OCI-LY3 (cell line): ENCODE data around the gene FREM2.

ENCODE experiments used
- H2AFZ ChIP-seq: fragments of 200-600, 300-600 bp; shearing (Covaris generic); 2 replicates; pipeline ENCODE4 v1.6.0; 2014; ENCODE audit warnings: antibody characterized with exemption, low read depth, low read length
- H3K27ac ChIP-seq: fragments of 200-600, 300-600 bp; sonication (generic); 2 replicates; pipeline ENCODE4 v1.5.1; 2014; ENCODE audit warnings: mild to moderate bottlenecking, low read length, moderate library complexity, mixed read lengths
- H3K27me3 ChIP-seq: fragments of 200-600, 300-600 bp; sonication (generic); 2 replicates; pipeline ENCODE4 v1.6.1; 2014; ENCODE audit warnings: low read depth, low read length, mixed read lengths
- H3K36me3 ChIP-seq: fragments of 200-600, 300-600 bp; sonication (generic); replicated peaks from 2 replicates; pipeline ENCODE3; 2014; ENCODE audit warnings: low read depth, low read length, mixed read lengths
- H3K4me1 ChIP-seq: fragments of 300-600, 200-600 bp; sonication (generic); 2 replicates; pipeline ENCODE4 v1.6.1; 2014; ENCODE audit warnings: low read length, mixed read lengths
- H3K4me2 ChIP-seq: fragments of 200-600, 300-600 bp; sonication (generic); 2 replicates; pipeline ENCODE4 v1.6.1; 2014; ENCODE audit warnings: low read length, mixed read lengths
- H3K4me3 ChIP-seq: fragments of 300-600, 200-600 bp; sonication (generic); 2 replicates; pipeline ENCODE4 v1.5.1; 2014; ENCODE audit warnings: antibody characterized with exemption, mild to moderate bottlenecking, low read length, moderate library complexity
- H3K79me2 ChIP-seq: fragments of 300-600, 200-600 bp; shearing (Covaris generic); 2 replicates; pipeline ENCODE4 v1.6.1; 2014; ENCODE audit warnings: mild to moderate bottlenecking, low read length, mixed read lengths
- H3K9ac ChIP-seq: fragments of 300-600, 200-600 bp; shearing (Covaris generic); 2 replicates; pipeline ENCODE4 v1.6.0; 2014; ENCODE audit warnings: mild to moderate bottlenecking, low read length, moderate library complexity
- H3K9me3 ChIP-seq: fragments of 200-600, 300-600 bp; shearing (Covaris generic); 2 replicates; pipeline ENCODE4 v1.6.1; 2014; ENCODE audit warnings: low read length, mixed read lengths; ENCODE audit not compliant: insufficient read depth
- H4K20me1 ChIP-seq: fragments of 200-600, 300-600 bp; sonication (generic); 2 replicates; pipeline ENCODE4 v1.6.1; 2016; ENCODE audit warnings: low read length, mixed read lengths; ENCODE audit not compliant: insufficient read depth
- CTCF ChIP-seq: fragments of 200-600, 300-600 bp; sonication (generic); IDR thresholded peaks from 2 replicates; pipeline ENCODE4 v1.5.1; 2014; ENCODE audit warnings: antibody characterized with exemption, low read length, low read depth
- EZH2phosphoT487 ChIP-seq: fragments of 200-600 bp; shearing (Covaris generic); IDR thresholded peaks from 2 replicates; pipeline ENCODE4 v1.6.1; 2018; ENCODE audit warnings: antibody characterized with exemption, mixed run types, low read depth

The FREM2 gene

DNA sequence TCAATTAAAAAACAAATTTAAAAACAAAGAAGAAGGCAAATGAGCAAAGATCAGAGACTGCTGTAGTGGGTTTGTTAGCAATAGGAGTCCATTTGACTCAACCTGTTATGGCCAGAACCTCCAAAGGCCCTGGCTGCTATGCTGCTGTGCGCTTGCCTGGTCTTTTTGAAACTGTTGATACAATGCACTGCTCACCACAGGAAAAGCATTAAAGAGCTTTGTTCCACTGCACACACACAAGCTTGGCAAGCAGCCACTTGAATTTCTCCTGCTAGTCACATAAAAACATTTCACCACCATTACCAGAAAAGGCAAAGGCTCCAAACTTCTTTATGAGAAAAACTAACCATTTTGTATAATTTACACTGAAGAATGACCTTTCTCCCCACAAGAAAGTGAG is 132.2 kb downstream of the FREM2 start:
- no peak overlapping the region for H3K4me3 ChIP-seq
- no peaks in the 10 kb centered on the region for H3K27me3 ChIP-seq
- H3K27ac ChIP-seq = no peak overlapping the region
- TF ChIP-seq EZH2phosphoT487 (no peak), CTCF (no peak)
- no peak overlapping the region for H3K4me2 ChIP-seq
- H3K4me1 ChIP-seq = no peaks in the 10 kb centered on the region
- H3K79me2 ChIP-seq = no peaks in the 10 kb centered on the region
- H3K9ac ChIP-seq = no peak overlapping the region
- no peaks in the 10 kb centered on the region for H3K9me3 ChIP-seq
- H3K36me3 ChIP-seq = no peaks in the 10 kb centered on the region
- no peak overlapping the region for H2AFZ ChIP-seq
- no peaks in the 10 kb centered on the region for H4K20me1 ChIP-seq

DNA sequence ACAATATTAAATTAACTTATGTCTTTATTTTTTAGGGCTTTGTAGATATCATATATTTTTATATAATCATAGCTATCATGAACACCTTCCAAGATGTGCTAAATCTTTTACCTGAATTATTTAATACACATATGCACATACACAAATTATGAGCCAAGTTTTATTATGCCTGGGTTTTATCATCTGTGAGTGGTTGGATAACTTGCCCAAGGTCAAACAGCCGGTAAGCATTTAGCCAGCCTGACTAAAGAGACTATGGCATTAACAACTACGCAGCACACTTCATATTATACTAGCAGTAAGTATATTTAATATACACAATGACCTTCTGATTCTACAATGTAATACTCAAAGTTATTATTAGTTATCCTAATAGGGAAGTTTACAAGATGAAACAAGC is 132.7 kb downstream of the FREM2 start:
- H3K36me3 ChIP-seq = no peaks in the 10 kb centered on the region

DNA sequence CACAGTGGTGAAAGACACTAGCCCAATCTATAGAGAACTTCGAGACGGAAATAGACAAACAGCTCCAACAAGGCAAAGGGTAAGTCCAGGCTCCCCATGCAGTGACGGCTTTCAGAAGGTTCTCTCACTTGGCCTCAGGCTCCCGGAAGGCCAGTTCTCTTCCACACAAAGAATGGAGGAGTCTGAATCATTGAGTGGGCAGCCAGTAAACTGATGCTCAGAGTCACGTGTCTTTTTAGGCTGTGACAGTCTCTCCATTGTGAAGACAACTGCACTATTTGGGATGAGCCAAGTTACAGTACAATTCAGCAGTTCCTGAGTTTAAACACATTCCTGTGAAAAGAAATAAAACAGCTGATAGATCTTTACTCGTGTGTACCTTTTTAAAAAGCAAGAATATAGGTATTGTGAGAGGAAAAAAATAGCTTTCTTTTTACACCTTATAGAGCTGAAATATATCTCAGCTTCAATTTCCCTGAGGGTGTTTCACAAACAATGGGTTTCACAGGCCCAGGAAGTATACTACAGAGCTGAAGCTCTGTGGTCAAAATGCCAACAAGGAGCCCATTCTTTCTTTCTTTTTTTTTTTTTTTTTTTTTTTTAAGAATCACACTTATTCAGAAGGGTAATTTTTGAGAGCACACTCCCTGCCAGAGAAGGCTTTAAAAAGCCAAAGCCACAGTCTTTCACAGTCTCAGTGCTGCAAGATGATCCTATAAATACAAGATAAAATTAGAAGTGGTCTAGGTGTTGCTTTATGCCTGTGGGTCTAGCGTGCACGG is 135.1 kb downstream of the FREM2 start:
- H4K20me1 ChIP-seq = no peaks in the 10 kb centered on the region
- no peak overlapping the region for H2AFZ ChIP-seq
- no peak overlapping the region for H3K9ac ChIP-seq
- H3K4me2 ChIP-seq = no peak overlapping the region
- no peaks in the 10 kb centered on the region for H3K27me3 ChIP-seq
- H3K4me1 ChIP-seq = no peaks in the 10 kb centered on the region
- H3K27ac ChIP-seq = no peak overlapping the region
- H3K9me3 ChIP-seq = no peaks in the 10 kb centered on the region
- no peak for TF ChIP-seq CTCF
- no peak for TF ChIP-seq EZH2phosphoT487
- no peaks in the 10 kb centered on the region for H3K36me3 ChIP-seq
- no peaks in the 10 kb centered on the region for H3K79me2 ChIP-seq
- H3K4me3 ChIP-seq = no peak overlapping the region

More for the DNA sequence above, 132.7 kb downstream of the FREM2 start:
- no peaks in the 10 kb centered on the region for H3K4me1 ChIP-seq
- H3K9me3 ChIP-seq = no peaks in the 10 kb centered on the region
- H3K9ac ChIP-seq = no peak overlapping the region
- H3K4me2 ChIP-seq = no peak overlapping the region
- TF ChIP-seq CTCF (no peak), EZH2phosphoT487 (no peak)
- no peak overlapping the region for H2AFZ ChIP-seq
- H3K79me2 ChIP-seq = no peaks in the 10 kb centered on the region
- no peaks in the 10 kb centered on the region for H3K27me3 ChIP-seq
- H3K27ac ChIP-seq = no peak overlapping the region
- H4K20me1 ChIP-seq = no peaks in the 10 kb centered on the region
- H3K4me3 ChIP-seq = no peak overlapping the region

DNA sequence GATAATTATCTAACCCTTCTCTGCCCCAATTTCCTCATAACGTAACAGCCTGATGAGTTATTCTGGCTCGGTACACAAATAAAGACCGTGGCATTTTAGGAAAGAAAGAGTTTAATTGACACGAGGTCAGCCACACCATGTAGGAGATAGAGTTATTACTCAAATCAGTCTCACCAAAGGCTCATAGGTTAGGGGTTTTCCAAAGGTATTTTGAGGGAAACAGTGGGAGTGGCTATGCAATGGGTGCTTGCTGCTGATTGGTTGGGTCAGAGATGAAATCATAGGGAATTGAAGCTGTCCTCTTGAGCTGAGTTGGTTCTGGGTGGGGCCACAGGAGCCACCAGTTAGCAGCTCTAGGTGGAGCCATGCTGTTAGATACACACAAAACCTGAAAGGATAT is 137.5 kb downstream of the FREM2 start:
- Histone ChIP-seq H3K9me3 (no peaks in the 10 kb centered on the region), H3K27ac (no peak overlapping the region), H2AFZ (no peak overlapping the region), H3K79me2 (no peaks in the 10 kb centered on the region), H3K36me3 (no peaks in the 10 kb centered on the region), H3K9ac (no peak overlapping the region), H3K4me1 (no peaks in the 10 kb centered on the region), H4K20me1 (no peaks in the 10 kb centered on the region), H3K27me3 (no peaks in the 10 kb centered on the region), H3K4me2 (no peak overlapping the region), H3K4me3 (no peak overlapping the region)
- TF ChIP-seq EZH2phosphoT487 (no peak), CTCF (no peak)
